Left lung (tissue), 10 donors: Measurements from ENCODE around the gene BBC3. TPM values are rescaled to one million over a fixed set of nuclear protein-coding genes. Genes with fewer than 3 reads are reported as not detected.
"Not testable (repeated sequence)": the region's sequence is repeated elsewhere in the genome, so short reads cannot be mapped to it uniquely, and the experiment has no call there.

ENCODE experiments used
- ATAC-seq: fragments of 200-7000 bp; cut with Tn5 transposase; one replicate; pipeline ENCODE4 v1.9.1; 2020; ENCODE audit warnings: moderate library complexity
- DNase-seq, 4 donors: peaks; one replicate each; pipeline ENCODE4 v3.0.0-alpha.2; 2013 to 2020
- H3K27ac ChIP-seq, 2 donors: fragments of 200-600 bp; sonication (generic) in 1 of 2; one replicate each; pipeline versions ENCODE4 v1.5.0 to v1.8.0; 2020 to 2021
- H3K27me3 ChIP-seq, 2 donors: fragments of 200-600 bp; sonication (generic) in 1 of 2; one replicate each; pipeline versions ENCODE4 v1.5.0 to v1.8.0; 2020 to 2021
- H3K36me3 ChIP-seq, 2 donors: fragments of 200-600 bp; sonication (generic) in 1 of 2; one replicate each; pipeline versions ENCODE4 v1.5.0 to v1.8.0; 2020 to 2021
- H3K4me1 ChIP-seq, 2 donors: fragments of 200-600 bp; one replicate each; pipeline ENCODE4 v1.8.0; 2021
- H3K4me3 ChIP-seq, 2 donors: fragments of 200-600 bp; sonication (generic) in 1 of 2; one replicate each; pipeline versions ENCODE4 v1.5.0 to v1.8.0; 2020 to 2021; ENCODE audit warnings: mild to moderate bottlenecking in 1 of 2
- H3K9me3 ChIP-seq, 2 donors: fragments of 200-600 bp; sonication (generic) in 1 of 2; one replicate each; pipeline versions ENCODE4 v1.5.0 to v1.8.0; 2020 to 2021
- intact Hi-C, 2 donors: fragments of 100-400 bp; cut with DNase I; formaldehyde crosslinking; loops; one replicate each; pipeline versions ENCODE4 v1.11.2 to v1.14.2; 2022
- polyA plus RNA-seq, 6 donors: library from polyadenylated mRNA; unstranded; fragments of 120-200 nt; gene quantifications; one replicate each; pipeline ENCODE4 v1.2.1, GENCODE V29; 2013; ENCODE audit not compliant: insufficient read length in 6 of 6
- total RNA-seq, 2 donors: library from RNA; stranded (reverse); fragmentation: NEBNext Ultra II Directional; extraction: Animal tissue kit (Norgen Biotek cat#: 25700); gene quantifications; one replicate each; pipeline ENCODE4 v1.2.1, GENCODE V29; 2021
- TF ChIP-seq, protein P1 (sequence below), 2 donors: fragments of 200-600 bp; sonication (generic) in 1 of 2; IDR thresholded peaks; one replicate each; pipeline versions ENCODE4 v1.5.0 to v1.8.0; 2021; ENCODE audit warnings: antibody characterized with exemption in 2 of 2
- donor health status: DM: no; HTN: yes; CAD: no.
- donor health status: DM: no; HTN: no; CAD: no.

The BBC3 gene
- total and polyA plus RNA-seq, 8 donors, result 1.6 to 13.8 (median 2.7) TPM

GRCh38 chr19:47266401-47266941, 35.5 kb upstream of the BBC3 start:
- no peak for DNase-seq
- no peaks in the 10 kb centered on the region for H3K9me3 ChIP-seq
- H3K27me3 ChIP-seq, result no peaks in the 10 kb centered on the region
- H3K4me3 ChIP-seq, result no peak overlapping the region
- no peak overlapping the region for H3K27ac ChIP-seq
- peaks cover 0 to 97% of the 10 kb centered on the region in 2 donors for H3K36me3 ChIP-seq
- H3K4me1 ChIP-seq, result peaks cover 0 to 8% of the 10 kb centered on the region in 2 donors
- intact Hi-C loops, result no loop called here
- TF ChIP-seq, protein P1, sequence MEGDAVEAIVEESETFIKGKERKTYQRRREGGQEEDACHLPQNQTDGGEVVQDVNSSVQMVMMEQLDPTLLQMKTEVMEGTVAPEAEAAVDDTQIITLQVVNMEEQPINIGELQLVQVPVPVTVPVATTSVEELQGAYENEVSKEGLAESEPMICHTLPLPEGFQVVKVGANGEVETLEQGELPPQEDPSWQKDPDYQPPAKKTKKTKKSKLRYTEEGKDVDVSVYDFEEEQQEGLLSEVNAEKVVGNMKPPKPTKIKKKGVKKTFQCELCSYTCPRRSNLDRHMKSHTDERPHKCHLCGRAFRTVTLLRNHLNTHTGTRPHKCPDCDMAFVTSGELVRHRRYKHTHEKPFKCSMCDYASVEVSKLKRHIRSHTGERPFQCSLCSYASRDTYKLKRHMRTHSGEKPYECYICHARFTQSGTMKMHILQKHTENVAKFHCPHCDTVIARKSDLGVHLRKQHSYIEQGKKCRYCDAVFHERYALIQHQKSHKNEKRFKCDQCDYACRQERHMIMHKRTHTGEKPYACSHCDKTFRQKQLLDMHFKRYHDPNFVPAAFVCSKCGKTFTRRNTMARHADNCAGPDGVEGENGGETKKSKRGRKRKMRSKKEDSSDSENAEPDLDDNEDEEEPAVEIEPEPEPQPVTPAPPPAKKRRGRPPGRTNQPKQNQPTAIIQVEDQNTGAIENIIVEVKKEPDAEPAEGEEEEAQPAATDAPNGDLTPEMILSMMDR (IDR thresholded peaks at IDR 0.05), result no peak
- ATAC-seq, result no peak

GRCh38 chr19:47264629-47265028, 33.6 kb upstream of the BBC3 start:
- TF ChIP-seq, protein P1 (IDR thresholded peaks at IDR 0.05), result no peak
- intact Hi-C loops, result no loop called here
- H3K36me3 ChIP-seq, result peaks cover 0 to 97% of the 10 kb centered on the region in 2 donors
- DNase-seq (no peak), ATAC-seq (no peak)
- no peaks in the 10 kb centered on the region for H3K9me3 ChIP-seq
- H3K27me3 ChIP-seq, result no peaks in the 10 kb centered on the region
- H3K4me3 ChIP-seq, result no peak overlapping the region
- peaks cover 0 to 14% of the 10 kb centered on the region in 2 donors for H3K4me1 ChIP-seq
- H3K27ac ChIP-seq, result no peak overlapping the region

DNA sequence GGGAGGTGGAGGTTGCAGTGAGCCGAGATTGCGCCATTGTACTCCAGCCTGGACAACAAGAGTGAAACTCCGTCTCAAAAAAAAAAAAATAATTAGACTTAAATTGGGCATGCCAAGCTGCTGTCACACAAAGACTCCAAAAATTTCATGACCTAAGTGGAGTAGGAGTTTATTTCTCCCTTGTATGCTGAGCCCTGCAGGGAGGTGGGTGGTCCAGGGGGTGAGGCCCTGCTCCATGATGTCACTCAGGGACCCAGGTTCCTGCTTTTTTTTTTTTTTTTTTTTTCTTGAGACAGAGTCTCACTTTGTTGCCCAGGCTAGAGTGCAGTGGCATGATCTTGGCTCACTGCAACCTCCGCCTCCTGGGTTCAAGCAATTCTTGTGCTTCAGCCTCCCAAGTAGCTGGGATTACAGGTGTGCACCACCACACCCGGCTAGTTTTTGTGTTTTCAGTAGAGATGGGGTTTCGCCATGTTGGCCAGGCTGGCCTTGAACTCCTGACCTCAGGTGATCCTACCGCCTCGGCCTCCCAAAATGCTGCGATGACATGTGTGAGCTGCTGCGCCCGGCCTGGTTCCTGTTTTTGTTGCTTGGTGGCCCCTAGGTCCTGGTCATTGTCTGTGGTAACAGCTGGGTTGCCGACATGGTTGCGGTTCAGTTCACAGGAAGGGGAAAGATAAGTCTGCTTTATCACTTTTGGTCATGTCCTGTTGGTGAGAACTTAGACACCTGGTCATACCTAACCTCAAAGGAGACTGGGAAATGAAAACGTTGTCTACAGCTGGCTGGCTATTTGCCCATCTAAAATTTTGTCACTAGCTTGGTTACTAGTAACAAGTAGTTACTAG, 31.2 kb upstream of the BBC3 start:
- intact Hi-C loops, ATAC-seq, H3K9me3 ChIP-seq, H3K4me3 ChIP-seq, DNase-seq, H3K27me3 ChIP-seq: not testable (repeated sequence)
- Histone ChIP-seq H3K27ac (peak overlapping the region in 1 of 2 donors; percentile 20), H3K36me3 (peaks cover 0 to 90% of the 10 kb centered on the region in 2 donors), H3K4me1 (peaks cover 12 to 33% of the 10 kb centered on the region in 2 donors)

- intact Hi-C loops, result no loop called here
- Histone ChIP-seq H3K4me3 (no peak overlapping the region), H3K27ac (no peak overlapping the region), H3K4me1 (peaks cover 12 to 33% of the 10 kb centered on the region in 2 donors), H3K36me3 (peaks cover 0 to 73% of the 10 kb centered on the region in 2 donors), H3K27me3 (no peaks in the 10 kb centered on the region), H3K9me3 (no peaks in the 10 kb centered on the region)
- no peak for DNase-seq
- TF ChIP-seq, protein P1 (IDR thresholded peaks at IDR 0.05), result no peak
- ATAC-seq, result no peak
Measured at GRCh38 chr19:47260476-47260875, 29.5 kb upstream of the BBC3 start.

DNA sequence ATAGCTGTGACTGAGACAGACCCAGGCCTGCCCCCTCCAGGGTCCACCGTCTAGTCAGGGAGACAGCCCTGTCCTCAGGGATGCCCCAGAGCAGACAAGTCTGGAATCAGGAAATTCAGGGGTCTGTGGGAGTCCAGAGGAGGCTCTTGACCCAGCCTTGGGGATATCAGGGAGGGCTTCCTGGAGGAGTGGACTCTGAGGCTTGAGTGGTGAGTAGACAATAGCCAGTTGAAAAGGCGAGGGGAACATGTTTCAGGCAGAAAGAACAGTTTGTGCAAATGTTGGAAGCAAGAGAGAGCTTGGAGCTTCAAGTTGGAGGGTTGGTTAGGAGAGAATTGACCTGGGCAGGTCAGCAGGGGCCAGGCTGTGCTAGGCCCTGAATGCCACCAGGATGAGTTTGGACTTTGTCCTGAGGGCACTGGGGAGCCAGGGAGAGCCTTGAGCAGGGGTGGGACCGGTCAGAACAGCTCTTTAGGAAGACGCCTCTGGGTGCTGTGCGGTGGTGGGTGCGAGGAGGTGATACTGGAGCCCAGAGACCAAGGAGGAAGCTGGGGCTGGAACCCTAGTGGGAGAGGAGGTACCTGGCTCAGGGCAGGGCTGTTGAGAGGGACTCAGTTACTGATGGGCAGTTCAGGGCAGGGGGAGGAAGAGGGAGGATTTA, 28.0 kb upstream of the BBC3 start:
- H3K4me3 ChIP-seq, result no peak overlapping the region
- H3K4me1 ChIP-seq, result peaks cover 12 to 33% of the 10 kb centered on the region in 2 donors
- peaks cover 0 to 58% of the 10 kb centered on the region in 2 donors for H3K36me3 ChIP-seq
- no peaks in the 10 kb centered on the region for H3K27me3 ChIP-seq
- peak overlapping the region in 1 of 2 donors; percentile 2 for H3K27ac ChIP-seq
- DNase-seq, result no peak
- TF ChIP-seq, protein P1 (IDR thresholded peaks at IDR 0.05), result no peak
- ATAC-seq, result no peak
- intact Hi-C loops, result no loop called here
- H3K9me3 ChIP-seq, result no peaks in the 10 kb centered on the region
